ENCODE data around the gene TBC1D1. TPM values are rescaled to one million over a fixed set of nuclear protein-coding genes. Genes with fewer than 3 reads are reported as not detected.

The TBC1D1 gene
- total and polyA plus RNA-seq, 2 donors (not counting 3 experiments of a cell fraction or from before 2014, with no cell fraction given): 63.5 to 116 TPM

- no peak for TF ChIP-seq GATA2 (IDR thresholded peaks at IDR 0.05; ENCODE audit: insufficient read depth, insufficient read length, low read depth, low read length)
- TF ChIP-seq POLR2A (IDR thresholded peaks at IDR 0.05; ENCODE audit: low read depth, low read length): no peak
- no peak for TF ChIP-seq CTCF (IDR thresholded peaks at IDR 0.05; ENCODE audit: extremely low read depth in 1 of 2, insufficient read depth in 1 of 2, low read depth in 1 of 2, low read length in 2 of 2)
- no peak for TF ChIP-seq JUN (IDR thresholded peaks at IDR 0.05; ENCODE audit: borderline replicate concordance, insufficient read depth, insufficient read length, low read depth)
- no peak for TF ChIP-seq MAX (IDR thresholded peaks at IDR 0.05; ENCODE audit: insufficient read depth, insufficient read length)
- no peak for TF ChIP-seq FOS (IDR thresholded peaks at IDR 0.05; ENCODE audit: borderline replicate concordance, insufficient read depth, low read length)
- FAIRE-seq (peak; percentile 26), DNase-seq (ENCODE audit: low read depth, low spot score) (no peak)
- BruUV-seq (replicated peaks): no TSS peak
- intact Hi-C loops (cut with micrococcal nuclease) (no loop called here), dilution Hi-C loops (cut with MboI; ENCODE audit: extremely low pct_ligation_motif_present, low sequenced_read_pairs) (no loop called here)
- CTCF ChIA-PET: no interaction called here
- Histone ChIP-seq H3K9me3 (replicated peaks; ENCODE audit: control insufficient read depth, insufficient read depth, low read length) (no peaks in the 10 kb centered on the region), H4K20me1 (replicated peaks; ENCODE audit: control insufficient read depth, extremely low read depth, insufficient read depth, low read length) (no peaks in the 10 kb centered on the region), H3K9ac (replicated peaks; ENCODE audit: extremely low read depth, insufficient read depth, low read length) (no peak overlapping the region), H3K36me3 (ENCODE audit: control insufficient read depth in 2 of 2, extremely low read depth in 1 of 2, insufficient read depth in 2 of 2, low read length in 2 of 2) (no peaks in the 10 kb centered on the region), H3K27me3 (ENCODE audit: control insufficient read depth in 2 of 2, insufficient read depth in 2 of 2, low read length in 2 of 2) (no peaks in the 10 kb centered on the region), H3K79me2 (ENCODE audit: control insufficient read depth, insufficient read depth, low read length) (no peaks in the 10 kb centered on the region), H3K4me2 (ENCODE audit: insufficient read depth, low read length) (no peak overlapping the region), H3K27ac (ENCODE audit: insufficient read depth, low read depth, low read length) (no peak overlapping the region), H3K9me1 (replicated peaks; ENCODE audit: control insufficient read depth, extremely low read depth, insufficient read depth, low read length) (no peaks in the 10 kb centered on the region), H2AFZ (ENCODE audit: low read depth, low read length) (no peak overlapping the region), H3K4me3 (replicated peaks in 1 of 3; ENCODE audit: insufficient read depth in 1 of 3, low read depth in 1 of 3, low read length in 3 of 3) (no peak overlapping the region), H3K4me1 (ENCODE audit: control insufficient read depth, extremely low read depth, insufficient read depth, low read length) (no peaks in the 10 kb centered on the region)
- POLR2A ChIA-PET: no interaction called here
Observed at GRCh38 chr4:37968747-37969146, 77.9 kb downstream of the TBC1D1 start.

GRCh38 chr4:37970702-37971101 is 79.8 kb downstream of the TBC1D1 start:
- DNase-seq (ENCODE audit: low read depth, low spot score): peak; percentile 49
- dilution Hi-C loops (cut with MboI; ENCODE audit: extremely low pct_ligation_motif_present, low sequenced_read_pairs) (no loop called here), intact Hi-C loops (cut with micrococcal nuclease) (no loop called here)
- H3K79me2 ChIP-seq (ENCODE audit: control insufficient read depth, insufficient read depth, low read length): no peaks in the 10 kb centered on the region
- H3K9me3 ChIP-seq (replicated peaks; ENCODE audit: control insufficient read depth, insufficient read depth, low read length): no peaks in the 10 kb centered on the region
- H3K4me1 ChIP-seq (ENCODE audit: control insufficient read depth, extremely low read depth, insufficient read depth, low read length): no peaks in the 10 kb centered on the region
- CTCF ChIA-PET: interaction anchor here (1.2 to 1.7 kb wide), 2 partner anchors 65 to 81 kb away, joined by 3 to 7 read pairs; no protein-coding TSS in a partner anchor
- no peak overlapping the region for H2AFZ ChIP-seq (ENCODE audit: low read depth, low read length)
- no peak overlapping the region for H3K9ac ChIP-seq (replicated peaks; ENCODE audit: extremely low read depth, insufficient read depth, low read length)
- H4K20me1 ChIP-seq (replicated peaks; ENCODE audit: control insufficient read depth, extremely low read depth, insufficient read depth, low read length): no peaks in the 10 kb centered on the region
- peak; percentile 74 for FAIRE-seq
- POLR2A ChIA-PET: no interaction called here
- no TSS peak for BruUV-seq (replicated peaks)
- no peaks in the 10 kb centered on the region for H3K9me1 ChIP-seq (replicated peaks; ENCODE audit: control insufficient read depth, extremely low read depth, insufficient read depth, low read length)
- no peaks in the 10 kb centered on the region for H3K36me3 ChIP-seq (ENCODE audit: control insufficient read depth in 2 of 2, extremely low read depth in 1 of 2, insufficient read depth in 2 of 2, low read length in 2 of 2)
- H3K4me2 ChIP-seq (ENCODE audit: insufficient read depth, low read length): no peak overlapping the region
- H3K27ac ChIP-seq (ENCODE audit: insufficient read depth, low read depth, low read length): no peak overlapping the region
- TF ChIP-seq POLR2A (IDR thresholded peaks at IDR 0.05; ENCODE audit: low read depth, low read length) (no peak), CTCF (IDR thresholded peaks at IDR 0.05; ENCODE audit: extremely low read depth in 1 of 2, insufficient read depth in 1 of 2, low read depth in 1 of 2, low read length in 2 of 2) (peak; percentile 45 to 46), EZH2 (IDR thresholded peaks at IDR 0.05; ENCODE audit: borderline replicate concordance, low read depth, low read length, severe bottlenecking) (no peak), FOS (IDR thresholded peaks at IDR 0.05; ENCODE audit: borderline replicate concordance, insufficient read depth, low read length) (no peak), POLR2AphosphoS5 (IDR thresholded peaks at IDR 0.05; ENCODE audit: insufficient read depth, low read depth, low read length) (no peak), MYC (IDR thresholded peaks at IDR 0.05; ENCODE audit: low read depth, low read length) (no peak), MAX (IDR thresholded peaks at IDR 0.05; ENCODE audit: insufficient read depth, insufficient read length) (no peak), JUN (IDR thresholded peaks at IDR 0.05; ENCODE audit: borderline replicate concordance, insufficient read depth, insufficient read length, low read depth) (peak; percentile 42)
- H3K4me3 ChIP-seq (replicated peaks in 1 of 3; ENCODE audit: insufficient read depth in 1 of 3, low read depth in 1 of 3, low read length in 3 of 3): no peak overlapping the region
- no peaks in the 10 kb centered on the region for H3K27me3 ChIP-seq (ENCODE audit: control insufficient read depth in 2 of 2, insufficient read depth in 2 of 2, low read length in 2 of 2)

Measured in endothelial cell of umbilical vein (primary cell).